ENCODE data around the gene SNRNP48.

SNRNP48 gene

DNA sequence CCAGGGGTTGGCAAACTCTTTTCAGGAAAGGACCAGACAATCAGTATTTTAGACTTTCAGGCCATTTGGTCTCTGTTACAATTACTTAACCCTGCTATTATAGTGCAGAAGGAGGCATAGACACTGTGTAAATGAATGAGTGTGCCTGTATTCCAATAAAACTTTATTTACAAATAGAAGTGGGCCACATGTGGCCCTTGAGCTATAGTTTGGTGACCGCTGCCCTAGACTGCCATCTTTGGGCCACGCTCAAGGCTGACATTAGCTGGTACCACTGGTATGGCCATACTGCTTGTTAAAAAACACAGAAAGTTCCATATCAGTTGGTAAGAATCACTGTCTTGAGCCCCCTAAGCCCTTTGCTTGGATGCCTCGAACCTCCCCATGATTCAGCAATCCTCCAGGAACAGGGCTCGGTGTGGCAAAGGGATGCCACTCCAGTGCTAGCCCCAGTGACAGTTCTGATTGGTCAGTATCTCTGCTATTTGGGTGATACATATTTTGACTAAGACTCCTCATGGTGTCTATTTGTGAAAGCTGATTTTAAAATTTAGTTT, 23.3 kb upstream of the SNRNP48 start (continued):
- no peak for TF ChIP-seq ZNF239 (tag by site-specific recombination; IDR thresholded peaks at IDR 0.05)
- no peak for TF ChIP-seq ZNF23 (tag by site-specific recombination; IDR thresholded peaks at IDR 0.05; ENCODE audit: borderline replicate concordance)
- no peak for TF ChIP-seq ZNF747 (tag by site-specific recombination; IDR thresholded peaks at IDR 0.05)
- TF ChIP-seq, protein P1, sequence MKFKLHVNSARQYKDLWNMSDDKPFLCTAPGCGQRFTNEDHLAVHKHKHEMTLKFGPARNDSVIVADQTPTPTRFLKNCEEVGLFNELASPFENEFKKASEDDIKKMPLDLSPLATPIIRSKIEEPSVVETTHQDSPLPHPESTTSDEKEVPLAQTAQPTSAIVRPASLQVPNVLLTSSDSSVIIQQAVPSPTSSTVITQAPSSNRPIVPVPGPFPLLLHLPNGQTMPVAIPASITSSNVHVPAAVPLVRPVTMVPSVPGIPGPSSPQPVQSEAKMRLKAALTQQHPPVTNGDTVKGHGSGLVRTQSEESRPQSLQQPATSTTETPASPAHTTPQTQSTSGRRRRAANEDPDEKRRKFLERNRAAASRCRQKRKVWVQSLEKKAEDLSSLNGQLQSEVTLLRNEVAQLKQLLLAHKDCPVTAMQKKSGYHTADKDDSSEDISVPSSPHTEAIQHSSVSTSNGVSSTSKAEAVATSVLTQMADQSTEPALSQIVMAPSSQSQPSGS (tag by site-specific recombination; IDR thresholded peaks at IDR 0.05; ENCODE audit: low read depth), result no peak
- TF ChIP-seq ZNF558 (tag by site-specific recombination; IDR thresholded peaks at IDR 0.05), result no peak
- no peak for TF ChIP-seq ZNF776 (tag by site-specific recombination; IDR thresholded peaks at IDR 0.05; ENCODE audit: borderline replicate concordance)
- TF ChIP-seq, protein P2, sequence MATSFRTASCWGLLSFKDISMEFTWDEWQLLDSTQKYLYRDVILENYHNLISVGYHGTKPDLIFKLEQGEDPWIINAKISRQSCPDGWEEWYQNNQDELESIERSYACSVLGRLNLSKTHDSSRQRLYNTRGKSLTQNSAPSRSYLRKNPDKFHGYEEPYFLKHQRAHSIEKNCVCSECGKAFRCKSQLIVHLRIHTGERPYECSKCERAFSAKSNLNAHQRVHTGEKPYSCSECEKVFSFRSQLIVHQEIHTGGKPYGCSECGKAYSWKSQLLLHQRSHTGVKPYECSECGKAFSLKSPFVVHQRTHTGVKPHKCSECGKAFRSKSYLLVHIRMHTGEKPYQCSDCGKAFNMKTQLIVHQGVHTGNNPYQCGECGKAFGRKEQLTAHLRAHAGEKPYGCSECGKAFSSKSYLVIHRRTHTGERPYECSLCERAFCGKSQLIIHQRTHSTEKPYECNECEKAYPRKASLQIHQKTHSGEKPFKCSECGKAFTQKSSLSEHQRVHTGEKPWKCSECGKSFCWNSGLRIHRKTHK (tag by site-specific recombination; IDR thresholded peaks at IDR 0.05), result no peak
- no peak for TF ChIP-seq WT1 (tag by site-specific recombination; IDR thresholded peaks at IDR 0.05)
- TF ChIP-seq ZBTB7A (tag by site-specific recombination; IDR thresholded peaks at IDR 0.05; ENCODE audit: low read depth), result no peak
- TF ChIP-seq TCF7L2 (IDR thresholded peaks at IDR 0.05; ENCODE audit: borderline replicate concordance, low read depth, low read length), result no peak

DNA sequence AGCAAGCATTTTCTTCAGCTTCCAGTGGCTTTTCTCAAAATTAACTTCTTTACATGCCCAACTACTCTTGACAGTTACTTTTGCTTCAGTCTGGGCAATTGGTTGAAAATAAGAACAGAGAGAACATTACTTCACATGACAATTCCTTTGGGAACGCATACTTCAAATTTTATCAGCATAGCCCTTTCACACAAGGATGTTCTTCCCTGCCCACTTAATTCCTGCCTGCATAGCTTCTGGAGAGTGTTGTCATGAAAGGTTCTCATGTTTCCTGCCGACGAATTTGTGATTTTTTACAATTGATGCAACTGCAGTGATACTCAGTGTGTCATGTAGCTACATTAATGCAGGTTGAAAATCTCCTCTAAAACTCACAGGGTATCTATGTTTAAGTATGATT, 22.0 kb upstream of the SNRNP48 start:
- POLR2A ChIA-PET, result no interaction called here
- CTCF ChIA-PET, result interaction anchor here (0.5 to 1.5 kb wide), 4 partner anchors 14 to 293 kb away, joined by 3 to 7 read pairs (median 4); no protein-coding TSS in a partner anchor
- H3K4me1 ChIP-seq (ENCODE audit: control insufficient read depth, insufficient read depth, low read length), result no peaks in the 10 kb centered on the region
- no peaks in the 10 kb centered on the region for H3K9me3 ChIP-seq (ENCODE audit: control insufficient read depth, insufficient read depth, low read depth, low read length)
- no peak overlapping the region for H3K4me3 ChIP-seq (ENCODE audit: low read depth, low read length)
- no peak for TF ChIP-seq ZNF701 (tag by site-specific recombination; IDR thresholded peaks at IDR 0.05)
- TF ChIP-seq ZNF629 (tag by site-specific recombination; IDR thresholded peaks at IDR 0.05), result no peak
- TF ChIP-seq, protein P3, sequence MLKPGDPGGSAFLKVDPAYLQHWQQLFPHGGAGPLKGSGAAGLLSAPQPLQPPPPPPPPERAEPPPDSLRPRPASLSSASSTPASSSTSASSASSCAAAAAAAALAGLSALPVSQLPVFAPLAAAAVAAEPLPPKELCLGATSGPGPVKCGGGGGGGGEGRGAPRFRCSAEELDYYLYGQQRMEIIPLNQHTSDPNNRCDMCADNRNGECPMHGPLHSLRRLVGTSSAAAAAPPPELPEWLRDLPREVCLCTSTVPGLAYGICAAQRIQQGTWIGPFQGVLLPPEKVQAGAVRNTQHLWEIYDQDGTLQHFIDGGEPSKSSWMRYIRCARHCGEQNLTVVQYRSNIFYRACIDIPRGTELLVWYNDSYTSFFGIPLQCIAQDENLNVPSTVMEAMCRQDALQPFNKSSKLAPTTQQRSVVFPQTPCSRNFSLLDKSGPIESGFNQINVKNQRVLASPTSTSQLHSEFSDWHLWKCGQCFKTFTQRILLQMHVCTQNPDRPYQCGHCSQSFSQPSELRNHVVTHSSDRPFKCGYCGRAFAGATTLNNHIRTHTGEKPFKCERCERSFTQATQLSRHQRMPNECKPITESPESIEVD (tag by site-specific recombination; IDR thresholded peaks at IDR 0.05), result no peak
- TF ChIP-seq, protein P4, sequence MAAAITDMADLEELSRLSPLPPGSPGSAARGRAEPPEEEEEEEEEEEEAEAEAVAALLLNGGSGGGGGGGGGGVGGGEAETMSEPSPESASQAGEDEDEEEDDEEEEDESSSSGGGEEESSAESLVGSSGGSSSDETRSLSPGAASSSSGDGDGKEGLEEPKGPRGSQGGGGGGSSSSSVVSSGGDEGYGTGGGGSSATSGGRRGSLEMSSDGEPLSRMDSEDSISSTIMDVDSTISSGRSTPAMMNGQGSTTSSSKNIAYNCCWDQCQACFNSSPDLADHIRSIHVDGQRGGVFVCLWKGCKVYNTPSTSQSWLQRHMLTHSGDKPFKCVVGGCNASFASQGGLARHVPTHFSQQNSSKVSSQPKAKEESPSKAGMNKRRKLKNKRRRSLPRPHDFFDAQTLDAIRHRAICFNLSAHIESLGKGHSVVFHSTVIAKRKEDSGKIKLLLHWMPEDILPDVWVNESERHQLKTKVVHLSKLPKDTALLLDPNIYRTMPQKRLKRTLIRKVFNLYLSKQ (tag by site-specific recombination; IDR thresholded peaks at IDR 0.05; ENCODE audit: borderline replicate concordance), result no peak
- no peak for TF ChIP-seq ZNF155 (tag by site-specific recombination; IDR thresholded peaks at IDR 0.05)
- TF ChIP-seq ZNF585B (tag by site-specific recombination; IDR thresholded peaks at IDR 0.05), result no peak
- no peak overlapping the region for H3K27ac ChIP-seq (ENCODE audit: extremely low read depth, low read depth, low read length)
- H3K36me3 ChIP-seq (ENCODE audit: control insufficient read depth in 2 of 2, insufficient read depth in 1 of 2, low read length in 2 of 2), result peaks cover 82 to 98% of the 10 kb centered on the region in 2 experiments

DNA sequence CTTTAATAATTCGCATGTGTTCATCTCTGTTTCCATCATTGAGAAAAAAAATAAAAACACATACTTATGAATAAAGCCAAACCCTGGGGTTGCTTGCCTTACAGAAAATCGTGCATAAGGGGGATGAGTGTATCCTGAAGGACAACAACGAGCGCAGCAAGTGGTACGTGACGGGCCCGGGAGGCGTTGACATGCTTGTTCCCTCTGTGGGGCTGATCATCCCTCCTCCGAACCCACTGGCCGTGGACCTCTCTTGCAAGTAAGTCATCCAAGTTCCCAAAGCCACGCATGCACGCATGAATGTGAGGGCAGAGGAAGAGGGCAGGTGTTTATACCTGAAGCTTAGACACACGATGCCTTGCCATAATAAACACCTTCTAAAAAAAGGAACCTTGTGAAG, 20.9 kb upstream of the SNRNP48 start:
- Histone ChIP-seq H3K27ac (ENCODE audit: extremely low read depth, low read depth, low read length) (no peak overlapping the region), H3K4me1 (ENCODE audit: control insufficient read depth, insufficient read depth, low read length) (no peaks in the 10 kb centered on the region), H3K4me3 (ENCODE audit: low read depth, low read length) (no peak overlapping the region), H3K9me3 (ENCODE audit: control insufficient read depth, insufficient read depth, low read depth, low read length) (no peaks in the 10 kb centered on the region), H3K36me3 (ENCODE audit: control insufficient read depth in 2 of 2, insufficient read depth in 1 of 2, low read length in 2 of 2) (peaks cover 78 to 96% of the 10 kb centered on the region in 2 experiments)
- CTCF ChIA-PET, result interaction anchor here (1.4 to 1.5 kb wide), 2 partner anchors 15 to 294 kb away, joined by 3 to 4 read pairs; no protein-coding TSS in a partner anchor
- POLR2A ChIA-PET, result no interaction called here
- TF ChIP-seq ZBTB1 (tag by site-specific recombination; IDR thresholded peaks at IDR 0.05), result no peak
- no peak for TF ChIP-seq ZNF2 (tag by site-specific recombination; IDR thresholded peaks at IDR 0.05)
- TF ChIP-seq ZNF791 (tag by site-specific recombination; IDR thresholded peaks at IDR 0.05), result no peak
- TF ChIP-seq ZNF157 (tag by site-specific recombination; IDR thresholded peaks at IDR 0.05), result no peak
- TF ChIP-seq, protein P5, sequence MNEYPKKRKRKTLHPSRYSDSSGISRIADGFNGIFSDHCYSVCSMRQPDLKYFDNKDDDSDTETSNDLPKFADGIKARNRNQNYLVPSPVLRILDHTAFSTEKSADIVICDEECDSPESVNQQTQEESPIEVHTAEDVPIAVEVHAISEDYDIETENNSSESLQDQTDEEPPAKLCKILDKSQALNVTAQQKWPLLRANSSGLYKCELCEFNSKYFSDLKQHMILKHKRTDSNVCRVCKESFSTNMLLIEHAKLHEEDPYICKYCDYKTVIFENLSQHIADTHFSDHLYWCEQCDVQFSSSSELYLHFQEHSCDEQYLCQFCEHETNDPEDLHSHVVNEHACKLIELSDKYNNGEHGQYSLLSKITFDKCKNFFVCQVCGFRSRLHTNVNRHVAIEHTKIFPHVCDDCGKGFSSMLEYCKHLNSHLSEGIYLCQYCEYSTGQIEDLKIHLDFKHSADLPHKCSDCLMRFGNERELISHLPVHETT (tag by site-specific recombination; IDR thresholded peaks at IDR 0.05), result no peak
- TF ChIP-seq, protein P6, sequence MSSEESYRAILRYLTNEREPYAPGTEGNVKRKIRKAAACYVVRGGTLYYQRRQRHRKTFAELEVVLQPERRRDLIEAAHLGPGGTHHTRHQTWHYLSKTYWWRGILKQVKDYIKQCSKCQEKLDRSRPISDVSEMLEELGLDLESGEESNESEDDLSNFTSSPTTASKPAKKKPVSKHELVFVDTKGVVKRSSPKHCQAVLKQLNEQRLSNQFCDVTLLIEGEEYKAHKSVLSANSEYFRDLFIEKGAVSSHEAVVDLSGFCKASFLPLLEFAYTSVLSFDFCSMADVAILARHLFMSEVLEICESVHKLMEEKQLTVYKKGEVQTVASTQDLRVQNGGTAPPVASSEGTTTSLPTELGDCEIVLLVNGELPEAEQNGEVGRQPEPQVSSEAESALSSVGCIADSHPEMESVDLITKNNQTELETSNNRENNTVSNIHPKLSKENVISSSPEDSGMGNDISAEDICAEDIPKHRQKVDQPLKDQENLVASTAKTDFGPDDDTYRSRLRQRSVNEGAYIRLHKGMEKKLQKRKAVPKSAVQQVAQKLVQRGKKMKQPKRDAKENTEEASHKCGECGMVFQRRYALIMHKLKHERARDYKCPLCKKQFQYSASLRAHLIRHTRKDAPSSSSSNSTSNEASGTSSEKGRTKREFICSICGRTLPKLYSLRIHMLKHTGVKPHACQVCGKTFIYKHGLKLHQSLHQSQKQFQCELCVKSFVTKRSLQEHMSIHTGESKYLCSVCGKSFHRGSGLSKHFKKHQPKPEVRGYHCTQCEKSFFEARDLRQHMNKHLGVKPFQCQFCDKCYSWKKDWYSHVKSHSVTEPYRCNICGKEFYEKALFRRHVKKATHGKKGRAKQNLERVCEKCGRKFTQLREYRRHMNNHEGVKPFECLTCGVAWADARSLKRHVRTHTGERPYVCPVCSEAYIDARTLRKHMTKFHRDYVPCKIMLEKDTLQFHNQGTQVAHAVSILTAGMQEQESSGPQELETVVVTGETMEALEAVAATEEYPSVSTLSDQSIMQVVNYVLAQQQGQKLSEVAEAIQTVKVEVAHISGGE (tag by site-specific recombination; conservative IDR thresholded peaks at IDR 0.05; ENCODE audit: low read depth), result no peak
- TF ChIP-seq ZNF426 (tag by site-specific recombination; IDR thresholded peaks at IDR 0.05), result no peak
